GM12891 (cell line): ENCODE data around the gene PCMTD2.

Experiments used
- DNase-seq: peaks from one replicate; pipeline ENCODE4 v3.0.0; 2011; ENCODE audit warnings: low spot score; ENCODE audit not compliant: insufficient read length
- FAIRE-seq: peaks from 2 replicates; lab custom pipeline; 2011; peaks lifted over from hg19 to GRCh38; lab: Jason Lieb, UNC
- PAX5 ChIP-seq: IDR thresholded peaks from 2 replicates; pipeline ENCODE4 v1.6.1; 2011; ENCODE audit warnings: low read length, moderate library complexity, mild to moderate bottlenecking; ENCODE audit not compliant: insufficient read depth, severe bottlenecking
- POLR2A ChIP-seq: IDR thresholded peaks from 2 replicates; pipeline ENCODE4 v1.6.1; 2011; ENCODE audit warnings: low read depth, low read length, control low read depth
- POLR2AphosphoS5 ChIP-seq: IDR thresholded peaks from 2 replicates; pipeline ENCODE4 v1.6.1; 2011; ENCODE audit warnings: low read depth, low read length, control low read depth
- POU2F2 ChIP-seq: IDR thresholded peaks from 2 replicates; pipeline ENCODE4 v1.6.1; 2011; ENCODE audit warnings: low read depth, mild to moderate bottlenecking, control low read depth, low read length, moderate library complexity
- SPI1 ChIP-seq: IDR thresholded peaks from 2 replicates; pipeline ENCODE4 v1.6.1; 2011; ENCODE audit warnings: low read depth, low read length, control low read depth
- TAF1 ChIP-seq: IDR thresholded peaks from 2 replicates; pipeline ENCODE4 v1.6.1; 2011; ENCODE audit warnings: low read depth, low read length, control low read depth

PCMTD2 gene

DNA sequence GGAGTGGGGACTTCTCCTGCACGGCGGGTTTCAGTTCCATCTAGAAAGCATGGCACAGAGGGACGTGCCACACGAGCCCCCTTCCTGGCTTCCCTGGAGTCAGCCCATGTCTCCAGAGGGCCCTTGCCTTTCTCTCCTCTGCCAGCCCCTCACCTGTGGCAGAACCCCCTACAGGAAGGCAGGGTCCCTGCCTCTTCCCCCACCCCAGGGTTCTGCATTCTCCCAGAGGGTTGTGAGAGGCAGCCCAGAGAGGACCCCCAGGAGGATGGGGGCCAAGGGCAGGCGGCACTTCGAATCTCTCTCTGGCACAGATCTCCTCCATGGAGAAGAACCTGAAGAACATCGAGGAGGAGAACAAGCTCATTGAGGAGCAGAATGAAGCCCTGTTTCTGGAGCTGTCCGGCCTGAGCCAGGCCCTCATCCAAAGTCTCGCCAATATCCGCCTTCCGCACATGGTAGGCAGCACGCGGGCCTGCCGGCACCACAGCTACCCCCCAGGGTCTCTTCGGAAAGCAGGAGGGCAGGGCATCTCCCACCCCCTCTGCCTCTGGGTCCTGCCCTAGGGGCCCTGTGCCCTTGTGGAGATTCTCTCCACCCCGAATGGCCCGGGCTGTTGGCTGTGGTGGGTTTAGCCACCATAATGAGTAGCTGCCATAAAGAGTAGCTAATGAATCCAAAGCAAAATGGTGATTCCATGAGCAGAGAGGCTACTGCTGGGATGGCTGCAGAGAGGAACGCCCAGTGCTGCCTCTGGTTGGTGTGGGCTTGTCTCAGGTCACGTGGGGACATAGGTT is 15.9 kb upstream of the PCMTD2 start:
- TF ChIP-seq SPI1 = no peak
- TF ChIP-seq POU2F2 = no peak
- TF ChIP-seq POLR2A = no peak
- no peak for TF ChIP-seq TAF1
- no peak for TF ChIP-seq PAX5
- no peak for TF ChIP-seq POLR2AphosphoS5
- FAIRE-seq (no peak), DNase-seq (no peak)

- TF ChIP-seq PAX5 (no peak), POLR2A (no peak), POLR2AphosphoS5 (no peak), POU2F2 (no peak), TAF1 (no peak), SPI1 (no peak)
- no peak for FAIRE-seq
- no peak for DNase-seq
These were observed 15.1 kb upstream of the PCMTD2 start for GRCh38 chr20:64240243-64241015.

GRCh38 chr20:64241061-64241460 is 14.5 kb upstream of the PCMTD2 start:
- TF ChIP-seq POLR2A (no peak), POLR2AphosphoS5 (no peak), TAF1 (no peak), PAX5 (no peak), SPI1 (no peak), POU2F2 (no peak)
- FAIRE-seq = no peak
- no peak for DNase-seq

- TF ChIP-seq TAF1 (no peak), POU2F2 (no peak), POLR2A (no peak), PAX5 (no peak), SPI1 (no peak), POLR2AphosphoS5 (no peak)
- no peak for DNase-seq
- FAIRE-seq = no peak
These were observed 13.3 kb upstream of the PCMTD2 start for GRCh38 chr20:64242003-64242796.

GRCh38 chr20:64242797-64243475 is 12.6 kb upstream of the PCMTD2 start:
- DNase-seq = no peak
- no peak for TF ChIP-seq PAX5
- no peak for TF ChIP-seq POLR2A
- no peak for TF ChIP-seq POLR2AphosphoS5
- no peak for TF ChIP-seq TAF1
- no peak for TF ChIP-seq POU2F2
- no peak for FAIRE-seq

DNA sequence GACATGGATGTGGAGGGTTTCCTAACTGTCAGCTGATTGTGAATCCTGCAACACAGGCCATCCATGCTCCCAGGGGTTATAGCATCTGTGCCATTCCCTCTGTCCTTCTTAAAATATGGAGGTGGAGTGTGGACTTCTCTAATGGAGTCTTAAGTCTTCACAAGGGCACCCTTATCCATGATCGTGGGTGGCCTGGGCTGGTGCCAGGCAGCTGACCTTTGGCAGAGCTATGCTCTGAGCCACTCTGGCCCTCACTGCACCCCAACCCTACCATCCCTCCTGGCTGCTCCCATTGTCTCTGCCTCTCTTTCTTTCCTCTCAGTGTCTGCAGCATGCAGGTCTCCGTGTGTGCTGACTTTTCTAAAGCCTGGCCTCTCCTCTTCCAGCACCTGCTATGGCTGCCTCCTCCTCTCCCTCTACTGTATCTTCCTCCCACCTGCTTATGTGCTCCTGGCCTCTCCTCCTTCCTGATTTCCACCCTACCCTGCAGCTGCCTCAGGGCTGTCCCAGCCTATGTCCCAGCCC is 11.2 kb upstream of the PCMTD2 start:
- FAIRE-seq = no peak
- TF ChIP-seq PAX5 (no peak), TAF1 (no peak), POU2F2 (no peak), POLR2AphosphoS5 (no peak), SPI1 (no peak), POLR2A (no peak)
- no peak for DNase-seq

GRCh38 chr20:64244870-64245603 is 10.5 kb upstream of the PCMTD2 start:
- no peak for DNase-seq
- TF ChIP-seq TAF1 = no peak
- TF ChIP-seq POU2F2 = no peak
- TF ChIP-seq PAX5 = no peak
- TF ChIP-seq POLR2A = no peak
- no peak for TF ChIP-seq POLR2AphosphoS5
- no peak for TF ChIP-seq SPI1
- no peak for FAIRE-seq

DNA sequence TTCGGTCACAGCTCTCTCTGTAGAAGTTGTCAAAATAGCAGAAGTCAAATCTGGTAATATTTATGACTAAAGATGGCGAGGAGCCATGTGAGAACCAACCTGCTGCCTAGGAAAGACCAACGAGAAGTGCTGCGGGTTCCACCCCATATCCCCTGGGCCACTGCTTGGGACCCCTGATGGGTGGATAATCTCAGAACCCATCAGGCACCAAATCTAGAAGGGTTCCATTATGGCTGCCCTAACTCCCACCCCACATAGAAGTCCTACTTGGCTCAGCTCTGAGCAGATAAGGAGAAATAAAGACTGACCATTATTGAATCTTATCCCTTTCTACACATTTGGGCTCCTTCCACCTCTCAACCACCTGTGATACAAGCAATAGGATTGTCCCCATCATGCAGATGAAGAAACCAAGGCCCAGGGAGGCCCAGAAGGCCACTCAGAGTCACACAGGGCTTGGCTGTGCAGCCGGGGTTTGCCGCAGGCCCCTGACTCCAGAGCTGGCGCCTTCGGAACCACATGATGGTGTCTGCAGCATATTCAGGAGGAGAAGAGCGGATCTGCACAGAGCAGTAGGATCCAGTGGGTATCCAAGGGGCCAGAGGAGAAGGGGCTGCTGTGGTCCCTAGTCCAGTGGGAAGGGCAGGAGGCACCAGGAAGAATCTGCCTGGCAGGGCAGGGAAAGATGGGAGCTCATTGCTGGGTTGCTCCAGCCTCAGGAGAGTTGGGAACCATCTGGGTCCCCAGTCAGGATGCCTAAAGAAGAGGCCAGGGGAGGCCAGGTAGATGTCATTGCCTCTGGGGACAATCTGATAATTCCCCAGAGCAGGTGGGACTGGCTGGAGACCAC is 9.6 kb upstream of the PCMTD2 start:
- FAIRE-seq (no peak), DNase-seq (no peak)
- no peak for TF ChIP-seq TAF1
